HepG2 (cell line): ENCODE measurements around the gene ACSL5. TPM values are rescaled to one million over a fixed set of nuclear protein-coding genes. Genes with fewer than 3 reads are reported as not detected.

Experiments used
- FOXC1 ChIP-seq: sonication (generic); formaldehyde crosslinking; IDR thresholded peaks from 2 replicates; pipeline ENCODE4 v1.8.0; 2022; ENCODE audit warnings: mild to moderate bottlenecking, missing genetic modification reagents, borderline replicate concordance
- GATAD1 ChIP-seq: IDR thresholded peaks from 2 replicates; pipeline ENCODE4 v1.6.1; 2016; ENCODE audit warnings: missing genetic modification reagents, missing compliant biosample characterization
- NFKB2 ChIP-seq: sonication (generic); formaldehyde crosslinking; IDR thresholded peaks from 2 replicates; pipeline ENCODE4 v1.4.0; 2020; ENCODE audit warnings: missing genetic modification reagents, borderline replicate concordance
- PHF21A ChIP-seq: sonication (generic); formaldehyde crosslinking; IDR thresholded peaks from 2 replicates; pipeline ENCODE4 v1.5.0; 2020; ENCODE audit warnings: mild to moderate bottlenecking, missing genetic modification reagents
- REXO4 ChIP-seq: sonication (generic); formaldehyde crosslinking; IDR thresholded peaks from 2 replicates; pipeline ENCODE4 v1.8.0; 2022; ENCODE audit warnings: missing genetic modification reagents, mild to moderate bottlenecking, borderline replicate concordance
- ZNF281 ChIP-seq: sonication (generic); formaldehyde crosslinking; IDR thresholded peaks from 2 replicates; pipeline ENCODE4 v1.4.0; 2020; ENCODE audit warnings: missing genetic modification reagents, borderline replicate concordance
- ZNF512B ChIP-seq: sonication (generic); formaldehyde crosslinking; IDR thresholded peaks from 2 replicates; pipeline ENCODE4 v1.5.1; 2020; ENCODE audit warnings: missing genetic modification reagents, mild to moderate bottlenecking, borderline replicate concordance
- ZNF562 ChIP-seq: sonication (generic); formaldehyde crosslinking; IDR thresholded peaks from 2 replicates; pipeline ENCODE4 v1.8.0; 2022; ENCODE audit warnings: missing genetic modification reagents, borderline replicate concordance
- ZNF572 ChIP-seq: sonication (generic); formaldehyde crosslinking; IDR thresholded peaks from 2 replicates; pipeline ENCODE4 v1.5.1; 2020; ENCODE audit warnings: mild to moderate bottlenecking, missing genetic modification reagents
- ZSCAN29 ChIP-seq: sonication (generic); formaldehyde crosslinking; conservative IDR thresholded peaks from 2 replicates; pipeline ENCODE4 v1.4.0; 2020; ENCODE audit warnings: mild to moderate bottlenecking, missing genetic modification reagents
- ZSCAN5A ChIP-seq: sonication (generic); formaldehyde crosslinking; IDR thresholded peaks from 2 replicates; pipeline ENCODE4 v1.8.0; 2022; ENCODE audit warnings: mild to moderate bottlenecking, missing genetic modification reagents, borderline replicate concordance
- polyA plus RNA-seq, 8 experiments: library from polyadenylated mRNA; depleted of rRNA in 3 of 8; stranded (reverse) in 7 of 8; unstranded in 1 of 8; fragments of >200 nt; fragmentation: Illumina TruSeq in 4 of 8; extraction: Trizol in 4 of 8; gene quantifications; 2 replicates each; pipeline versions ENCODE4 v1.2.1 to v1.2.3, GENCODE V29; 2011 to 2016; ENCODE audit warnings: low read depth in 4 of 8, missing spikeins in 1 of 8, mixed read lengths in 1 of 8; ENCODE audit not compliant: insufficient read depth in 1 of 8
- total RNA-seq, 5 experiments: library from RNA; depleted of rRNA; stranded (reverse); fragments of >200 nt; fragmentation: Illumina TruSeq; extraction: Trizol; gene quantifications; 2 replicates each; pipeline ENCODE4 v1.2.3, GENCODE V29; 2016; ENCODE audit warnings: low read depth in 1 of 5
- TF ChIP-seq, protein P1 (sequence below): sonication (generic); formaldehyde crosslinking; IDR thresholded peaks from 2 replicates; pipeline ENCODE4 v1.4.0; 2020; ENCODE audit warnings: mild to moderate bottlenecking, missing genetic modification reagents, borderline replicate concordance

The ACSL5 gene
- total and polyA plus RNA-seq, 2 of the 13 experiments (the other 11 are each of a cell fraction or from before 2014, with no cell fraction given), result 56.4 to 82.5 TPM

DNA sequence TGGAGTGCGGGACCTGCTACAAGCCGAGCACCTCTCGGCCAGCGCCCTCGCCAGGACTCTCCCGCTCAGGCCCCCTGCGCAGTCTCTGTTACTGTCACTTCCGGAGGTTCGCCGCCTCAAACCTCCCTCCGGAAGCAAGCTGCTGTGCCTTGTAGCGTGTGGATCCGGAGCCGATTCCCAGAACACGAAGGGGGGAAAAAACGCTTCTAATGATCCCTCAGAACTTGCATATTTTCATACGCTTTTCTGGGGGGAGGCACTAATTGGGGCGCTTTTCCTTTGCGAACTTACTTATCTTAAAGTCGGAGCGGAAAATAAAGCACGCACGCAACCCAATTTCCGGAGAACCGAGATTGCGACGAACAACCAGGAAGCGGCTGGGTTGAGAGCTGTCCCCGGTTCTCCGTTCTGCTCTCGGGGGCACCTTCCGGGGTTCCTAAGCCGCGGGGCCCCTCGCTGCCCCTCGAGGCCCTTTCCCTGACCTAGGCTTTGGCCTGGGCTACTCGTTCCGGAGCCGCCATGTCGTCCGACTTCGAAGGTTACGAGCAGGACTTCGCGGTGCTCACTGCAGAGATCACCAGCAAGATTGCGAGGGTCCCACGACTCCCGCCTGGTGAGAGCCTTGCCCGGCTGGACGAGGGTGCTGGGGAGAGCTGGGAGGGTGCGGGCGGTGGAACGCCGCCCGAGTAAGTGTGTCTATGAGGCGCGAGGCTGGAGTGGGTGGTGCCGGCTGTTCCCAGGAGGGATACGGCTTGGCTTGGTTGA is 73.1 kb downstream of the ACSL5 start, which contains the start of the genes VTI1A and ZDHHC6 (continued):
- TF ChIP-seq REXO4 (CRISPR knock-in tag), result no peak
- TF ChIP-seq ZNF562 (CRISPR knock-in tag), result no peak
- no peak for TF ChIP-seq FOXC1 (CRISPR knock-in tag)
- TF ChIP-seq ZNF512B (CRISPR knock-in tag), result no peak; the same call in 1 of the 2 replicates
- no peak; the same call in 1 of the 2 replicates for TF ChIP-seq NFKB2 (CRISPR knock-in tag)
- TF ChIP-seq GATAD1 (CRISPR knock-in tag), result peak; percentile 94
- TF ChIP-seq, protein P1, sequence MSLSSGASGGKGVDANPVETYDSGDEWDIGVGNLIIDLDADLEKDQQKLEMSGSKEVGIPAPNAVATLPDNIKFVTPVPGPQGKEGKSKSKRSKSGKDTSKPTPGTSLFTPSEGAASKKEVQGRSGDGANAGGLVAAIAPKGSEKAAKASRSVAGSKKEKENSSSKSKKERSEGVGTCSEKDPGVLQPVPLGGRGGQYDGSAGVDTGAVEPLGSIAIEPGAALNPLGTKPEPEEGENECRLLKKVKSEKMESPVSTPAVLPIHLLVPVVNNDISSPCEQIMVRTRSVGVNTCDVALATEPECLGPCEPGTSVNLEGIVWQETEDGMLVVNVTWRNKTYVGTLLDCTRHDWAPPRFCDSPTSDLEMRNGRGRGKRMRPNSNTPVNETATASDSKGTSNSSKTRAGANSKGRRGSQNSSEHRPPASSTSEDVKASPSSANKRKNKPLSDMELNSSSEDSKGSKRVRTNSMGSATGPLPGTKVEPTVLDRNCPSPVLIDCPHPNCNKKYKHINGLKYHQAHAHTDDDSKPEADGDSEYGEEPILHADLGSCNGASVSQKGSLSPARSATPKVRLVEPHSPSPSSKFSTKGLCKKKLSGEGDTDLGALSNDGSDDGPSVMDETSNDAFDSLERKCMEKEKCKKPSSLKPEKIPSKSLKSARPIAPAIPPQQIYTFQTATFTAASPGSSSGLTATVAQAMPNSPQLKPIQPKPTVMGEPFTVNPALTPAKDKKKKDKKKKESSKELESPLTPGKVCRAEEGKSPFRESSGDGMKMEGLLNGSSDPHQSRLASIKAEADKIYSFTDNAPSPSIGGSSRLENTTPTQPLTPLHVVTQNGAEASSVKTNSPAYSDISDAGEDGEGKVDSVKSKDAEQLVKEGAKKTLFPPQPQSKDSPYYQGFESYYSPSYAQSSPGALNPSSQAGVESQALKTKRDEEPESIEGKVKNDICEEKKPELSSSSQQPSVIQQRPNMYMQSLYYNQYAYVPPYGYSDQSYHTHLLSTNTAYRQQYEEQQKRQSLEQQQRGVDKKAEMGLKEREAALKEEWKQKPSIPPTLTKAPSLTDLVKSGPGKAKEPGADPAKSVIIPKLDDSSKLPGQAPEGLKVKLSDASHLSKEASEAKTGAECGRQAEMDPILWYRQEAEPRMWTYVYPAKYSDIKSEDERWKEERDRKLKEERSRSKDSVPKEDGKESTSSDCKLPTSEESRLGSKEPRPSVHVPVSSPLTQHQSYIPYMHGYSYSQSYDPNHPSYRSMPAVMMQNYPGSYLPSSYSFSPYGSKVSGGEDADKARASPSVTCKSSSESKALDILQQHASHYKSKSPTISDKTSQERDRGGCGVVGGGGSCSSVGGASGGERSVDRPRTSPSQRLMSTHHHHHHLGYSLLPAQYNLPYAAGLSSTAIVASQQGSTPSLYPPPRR (CRISPR knock-in tag), result no peak
- TF ChIP-seq ZNF281 (CRISPR knock-in tag), result no peak
- peak; percentile 78 for TF ChIP-seq PHF21A (CRISPR knock-in tag)
- peak; percentile 45; the same call in 1 of the 2 replicates for TF ChIP-seq ZSCAN5A
- TF ChIP-seq ZNF572 (CRISPR knock-in tag), result 0 out of 2 replicates have a peak, but pooled peaks have one; percentile 21
- TF ChIP-seq ZSCAN29, result peak; percentile 83
